ES-I3 (cell line): ENCODE results near the gene POP4.

ENCODE experiments used
- H3K36me3 ChIP-seq: 2 replicates; pipeline ENCODE4 v1.6.1; 2013; ENCODE audit warnings: mild to moderate bottlenecking, low read length, control low read depth, moderate library complexity; ENCODE audit not compliant: insufficient read depth
- H3K4me1 ChIP-seq: 2 replicates; pipeline ENCODE4 v1.6.1; 2013; ENCODE audit warnings: mild to moderate bottlenecking, control low read depth, low read length; ENCODE audit not compliant: insufficient read depth
- H3K9ac ChIP-seq: 2 replicates; pipeline ENCODE4 v1.6.1; 2013; ENCODE audit warnings: low read depth, mild to moderate bottlenecking, low read length, moderate library complexity
- H3K9me3 ChIP-seq: 2 replicates; pipeline ENCODE4 v1.6.1; 2013; ENCODE audit warnings: mild to moderate bottlenecking, low read length, moderate library complexity; ENCODE audit not compliant: control insufficient read depth, insufficient read depth

Gene POP4

GRCh38 chr19:29644210-29644609, 38.1 kb downstream of the POP4 start:
- H3K9me3 ChIP-seq: no peaks in the 10 kb centered on the region
- H3K9ac ChIP-seq: no peak overlapping the region
- H3K36me3 ChIP-seq: no peaks in the 10 kb centered on the region
- H3K4me1 ChIP-seq: peaks cover 12% of the 10 kb centered on the region

DNA sequence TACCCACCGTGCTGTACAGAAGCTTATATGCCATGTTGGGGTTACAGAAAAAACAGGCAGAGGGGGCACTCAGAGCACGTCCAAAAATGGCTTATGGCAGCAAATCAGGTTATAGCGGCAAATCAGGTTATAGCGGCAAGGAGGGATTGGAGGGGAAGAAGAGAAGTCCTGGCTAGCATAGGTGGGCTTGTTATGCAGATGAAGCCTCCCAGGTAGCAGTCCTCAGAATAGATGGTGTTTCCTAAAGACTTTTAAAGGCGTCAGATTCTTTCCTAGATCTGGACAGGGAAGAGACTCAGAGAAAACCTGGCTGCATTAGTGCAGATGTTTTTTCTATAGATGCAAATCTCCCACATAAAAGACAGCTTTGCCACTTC, 39.4 kb downstream of the POP4 start:
- Histone ChIP-seq H3K4me1 (peaks cover 12% of the 10 kb centered on the region), H3K36me3 (no peaks in the 10 kb centered on the region), H3K9me3 (no peaks in the 10 kb centered on the region), H3K9ac (no peak overlapping the region)

GRCh38 chr19:29645911-29646310, 39.8 kb downstream of the POP4 start:
- H3K9ac ChIP-seq: no peak overlapping the region
- H3K36me3 ChIP-seq: no peaks in the 10 kb centered on the region

GRCh38 chr19:29650772-29651387, 44.8 kb downstream of the POP4 start:
- no peaks in the 10 kb centered on the region for H3K36me3 ChIP-seq
- H3K4me1 ChIP-seq: peaks cover 3% of the 10 kb centered on the region
- no peaks in the 10 kb centered on the region for H3K9me3 ChIP-seq
- no peak overlapping the region for H3K9ac ChIP-seq

More at GRCh38 chr19:29645911-29646310, 39.8 kb downstream of the POP4 start:
- no peaks in the 10 kb centered on the region for H3K9me3 ChIP-seq
- H3K4me1 ChIP-seq: peaks cover 12% of the 10 kb centered on the region

- Histone ChIP-seq H3K9me3 (no peaks in the 10 kb centered on the region), H3K4me1 (no peaks in the 10 kb centered on the region), H3K36me3 (no peaks in the 10 kb centered on the region), H3K9ac (no peak overlapping the region)
Measured at GRCh38 chr19:29651622-29652394, 45.7 kb downstream of the POP4 start.

DNA sequence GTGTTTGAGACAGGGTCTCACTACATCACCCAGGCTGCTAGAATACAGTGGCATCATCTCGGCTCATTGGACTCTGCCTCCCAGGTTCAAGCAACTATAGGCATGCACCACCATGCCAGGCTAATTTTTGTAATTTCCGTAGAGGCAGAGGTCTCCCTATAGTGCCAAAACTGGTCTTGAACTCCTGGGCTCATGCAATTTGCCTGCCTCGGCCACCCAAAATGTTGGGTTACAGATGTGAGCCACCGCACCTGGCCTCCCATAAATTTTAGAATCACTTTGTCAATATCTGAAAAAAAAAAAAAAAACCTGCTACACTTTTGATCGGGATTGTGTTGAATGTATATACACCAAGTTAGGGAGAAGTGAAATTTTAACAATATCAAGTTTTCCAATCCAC, 47.3 kb downstream of the POP4 start:
- H3K4me1 ChIP-seq: no peaks in the 10 kb centered on the region
- H3K9ac ChIP-seq: no peak overlapping the region
- no peaks in the 10 kb centered on the region for H3K9me3 ChIP-seq
- no peaks in the 10 kb centered on the region for H3K36me3 ChIP-seq

GRCh38 chr19:29655648-29656335, 49.7 kb downstream of the POP4 start:
- Histone ChIP-seq H3K9me3 (no peaks in the 10 kb centered on the region), H3K4me1 (no peaks in the 10 kb centered on the region), H3K36me3 (no peaks in the 10 kb centered on the region), H3K9ac (no peak overlapping the region)

- no peaks in the 10 kb centered on the region for H3K9me3 ChIP-seq
- H3K36me3 ChIP-seq: no peaks in the 10 kb centered on the region
- H3K4me1 ChIP-seq: no peaks in the 10 kb centered on the region
- no peak overlapping the region for H3K9ac ChIP-seq
Measured at GRCh38 chr19:29658221-29658991, 52.3 kb downstream of the POP4 start.

- Histone ChIP-seq H3K9me3 (no peaks in the 10 kb centered on the region), H3K4me1 (peaks cover 8% of the 10 kb centered on the region; the same call in 1 of the 2 replicates), H3K9ac (no peak overlapping the region), H3K36me3 (no peaks in the 10 kb centered on the region)
Measured at GRCh38 chr19:29660835-29661234, 54.8 kb downstream of the POP4 start.

DNA sequence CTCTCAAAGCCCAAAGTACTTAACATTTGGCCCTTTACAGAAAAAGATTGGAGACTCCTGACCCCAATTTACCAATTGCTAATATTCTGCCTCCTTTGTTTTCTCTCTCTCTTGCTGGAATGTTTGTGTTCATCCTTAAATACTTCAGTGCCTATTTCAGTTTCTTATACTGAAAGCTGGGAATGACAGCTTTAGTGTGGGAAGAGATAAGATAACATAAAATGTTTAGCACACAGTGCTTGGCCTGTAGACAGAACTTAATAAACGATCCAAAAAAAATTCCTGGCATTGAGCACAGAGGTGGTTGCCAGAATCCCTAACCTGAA, 56.2 kb downstream of the POP4 start:
- H3K9ac ChIP-seq: no peak overlapping the region
- H3K9me3 ChIP-seq: no peaks in the 10 kb centered on the region
- peaks cover 13% of the 10 kb centered on the region; the same call in 1 of the 2 replicates for H3K4me1 ChIP-seq
- no peaks in the 10 kb centered on the region for H3K36me3 ChIP-seq

- H3K9me3 ChIP-seq: no peaks in the 10 kb centered on the region
- peaks cover 14% of the 10 kb centered on the region; the same call in 1 of the 2 replicates for H3K4me1 ChIP-seq
- no peak overlapping the region for H3K9ac ChIP-seq
- no peaks in the 10 kb centered on the region for H3K36me3 ChIP-seq
Measured at GRCh38 chr19:29662604-29663404, 56.7 kb downstream of the POP4 start.

DNA sequence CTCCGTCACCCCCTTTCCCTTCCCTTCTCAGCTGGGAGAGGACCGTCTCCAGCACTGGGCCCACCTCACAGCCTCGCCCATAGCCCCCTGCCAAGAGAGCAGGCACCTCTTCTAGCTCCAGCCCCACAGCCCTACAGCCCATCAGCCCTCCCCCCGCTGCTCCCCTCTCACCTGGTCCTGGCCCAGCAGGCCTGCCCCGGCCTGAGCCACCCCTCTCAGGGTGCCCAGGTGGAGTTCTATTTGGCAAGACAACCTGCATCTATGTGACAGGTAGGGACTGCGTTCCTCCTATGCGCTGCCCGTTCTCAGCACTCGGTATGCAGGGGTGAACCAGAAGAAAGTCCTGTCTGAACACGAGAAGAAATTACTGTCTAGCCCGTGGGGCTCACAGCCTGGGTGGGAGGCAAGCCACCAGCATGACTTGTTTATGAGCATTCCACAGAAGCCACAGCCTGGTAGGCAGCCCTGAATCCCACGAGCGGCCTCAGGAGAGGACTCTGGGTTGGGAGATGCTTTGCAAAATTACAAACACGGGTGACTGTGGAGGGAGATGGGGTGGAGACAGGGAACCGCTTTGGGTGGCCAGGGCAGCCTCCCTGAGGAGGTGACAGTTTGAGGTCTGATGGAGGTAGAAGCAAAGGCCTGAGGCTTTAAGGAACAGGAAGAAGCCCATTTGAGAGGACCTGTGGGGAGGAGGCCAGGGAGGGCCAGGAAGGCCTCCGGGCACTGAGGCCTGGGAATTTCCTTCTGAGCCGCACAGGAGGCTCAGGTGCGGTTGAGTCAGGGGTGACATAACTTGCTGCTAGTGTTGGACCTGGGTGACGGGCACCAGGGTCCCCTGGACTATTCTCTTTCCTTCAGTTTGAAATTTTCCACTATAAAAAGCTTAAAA, 58.0 kb downstream of the POP4 start:
- H3K9me3 ChIP-seq: no peaks in the 10 kb centered on the region
- H3K36me3 ChIP-seq: no peaks in the 10 kb centered on the region
- H3K4me1 ChIP-seq: peaks cover 27% of the 10 kb centered on the region; the same call in 1 of the 2 replicates
- peak overlapping the region; percentile 90; the same call in 1 of the 2 replicates for H3K9ac ChIP-seq

DNA sequence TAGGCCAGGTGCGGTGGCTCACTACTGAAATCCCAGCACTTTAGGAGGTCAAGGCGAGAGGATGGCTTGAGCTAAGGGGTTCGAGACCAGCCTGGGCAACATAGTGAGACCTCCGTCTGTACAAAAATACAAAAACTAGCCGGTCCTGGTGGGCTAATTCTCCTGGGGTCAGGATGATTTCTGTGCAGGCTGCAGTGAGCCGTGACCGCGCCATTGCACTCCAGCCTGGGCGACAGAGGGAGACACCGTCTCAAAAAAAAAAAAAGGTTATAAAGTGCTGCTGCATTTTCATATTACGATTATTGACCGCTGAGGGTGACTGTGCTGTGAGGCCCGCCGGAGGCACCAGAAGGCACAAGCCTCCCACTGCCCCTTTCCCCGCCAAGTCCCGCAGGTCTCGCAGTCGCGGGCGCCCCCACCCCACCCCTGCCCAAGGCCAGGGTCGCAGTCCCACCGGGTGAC, 58.7 kb downstream of the POP4 start:
- H3K9me3 ChIP-seq: no peaks in the 10 kb centered on the region
- H3K4me1 ChIP-seq: peaks cover 28% of the 10 kb centered on the region; the same call in 1 of the 2 replicates
- peak overlapping the region; percentile 90; the same call in 1 of the 2 replicates for H3K9ac ChIP-seq
- H3K36me3 ChIP-seq: no peaks in the 10 kb centered on the region
